ENCODE data around the gene BNIP3.

BNIP3 gene

GRCh38 chr10:131949041-131949862, 32.5 kb downstream of the BNIP3 start:
- DNase-seq, result no peak

DNA sequence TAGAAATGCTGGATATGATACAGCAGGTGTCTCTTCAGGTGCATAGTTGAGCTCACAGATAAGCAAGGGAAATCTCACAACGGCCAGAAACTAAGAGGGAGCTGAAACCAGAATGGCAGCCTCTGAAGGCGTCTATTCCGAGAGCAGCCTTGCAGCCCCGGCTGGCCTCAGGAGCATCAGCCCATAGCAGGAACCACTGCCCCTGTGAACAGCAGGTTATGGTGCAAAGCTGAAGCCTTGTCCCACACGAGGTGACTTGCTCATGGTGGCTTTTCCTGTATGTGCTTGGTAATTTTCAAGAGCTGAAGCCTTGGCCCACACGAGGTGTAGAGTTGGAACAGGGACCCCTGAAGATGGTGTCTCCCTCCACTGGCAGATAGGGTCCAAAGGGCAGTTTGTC, 33.2 kb downstream of the BNIP3 start:
- no peak for DNase-seq

- no peak for DNase-seq
Measured at GRCh38 chr10:131947631-131948347, 33.9 kb downstream of the BNIP3 start.

DNA sequence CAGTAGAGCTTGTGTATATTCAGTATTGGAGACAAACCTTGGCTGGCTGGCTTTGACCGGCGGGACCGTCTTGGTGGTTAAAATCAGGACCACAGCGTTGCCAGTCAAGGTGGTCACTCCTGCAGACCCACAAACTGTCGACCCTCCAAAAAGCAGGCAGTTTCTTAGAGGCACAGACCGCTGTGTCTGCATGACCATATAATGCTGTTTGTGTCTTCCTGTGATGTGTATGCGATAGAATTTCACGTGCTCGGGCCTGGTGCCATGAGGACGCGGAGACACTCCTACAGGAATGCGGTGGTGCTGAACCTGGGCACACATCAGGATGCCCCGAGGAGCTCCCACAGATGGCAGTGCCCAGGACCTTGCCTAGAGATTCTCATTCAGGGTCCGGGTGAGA, 34.8 kb downstream of the BNIP3 start:
- no peak for DNase-seq

DNA sequence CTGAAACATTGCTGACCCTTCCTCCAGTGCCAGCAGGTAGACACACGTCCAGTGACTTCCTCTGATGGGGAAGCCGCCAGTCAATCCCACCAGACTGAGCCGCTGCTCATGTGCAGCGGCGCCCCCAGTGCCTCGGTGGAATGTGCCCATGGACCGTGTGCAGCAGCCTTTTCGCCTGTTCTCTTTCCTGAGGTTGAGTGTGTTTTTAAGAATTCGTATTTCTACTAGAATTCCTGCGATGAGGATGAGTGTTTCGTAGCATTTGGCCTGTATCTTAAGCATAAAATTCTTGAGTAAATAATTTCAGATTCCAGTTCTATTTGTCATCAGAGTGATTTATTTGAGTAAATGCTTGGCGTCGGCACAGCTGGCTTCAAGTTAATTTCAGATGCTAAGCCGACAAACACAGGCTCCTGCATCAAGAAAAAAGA, 35.4 kb downstream of the BNIP3 start:
- DNase-seq, result no peak

DNA sequence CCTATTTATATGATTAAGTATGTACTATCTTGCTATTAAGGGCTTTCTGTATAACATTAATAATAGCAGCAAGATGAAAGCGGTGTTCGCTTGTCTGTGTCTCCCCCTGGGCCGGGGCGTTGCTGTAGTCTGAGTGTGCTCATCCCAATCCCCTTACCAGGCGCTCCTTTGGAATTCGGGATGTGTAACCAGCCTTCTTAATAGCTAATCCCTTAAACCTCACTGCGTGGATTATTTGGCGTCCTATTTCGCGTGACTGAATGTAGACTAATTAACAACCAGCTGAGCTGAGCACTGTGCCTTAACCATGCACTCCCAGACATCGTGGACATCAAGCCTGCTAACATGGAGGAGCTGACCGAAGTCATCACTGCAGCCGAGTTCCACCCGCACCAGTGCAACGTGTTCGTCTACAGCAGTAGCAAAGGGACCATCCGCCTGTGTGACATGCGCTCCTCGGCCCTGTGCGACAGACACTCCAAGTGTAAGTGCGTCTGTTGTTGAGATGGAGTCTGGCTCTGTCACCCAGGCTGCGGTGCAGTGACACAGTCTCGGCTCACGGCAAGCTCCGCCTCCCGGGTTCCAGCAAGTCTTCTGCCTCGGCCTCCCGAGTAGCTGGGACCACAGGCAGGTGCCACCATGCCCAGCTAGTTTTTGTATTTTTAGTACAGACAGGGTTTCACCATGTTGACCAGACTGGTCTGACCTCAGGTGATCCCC, 36.6 kb downstream of the BNIP3 start:
- no peak for DNase-seq

DNA sequence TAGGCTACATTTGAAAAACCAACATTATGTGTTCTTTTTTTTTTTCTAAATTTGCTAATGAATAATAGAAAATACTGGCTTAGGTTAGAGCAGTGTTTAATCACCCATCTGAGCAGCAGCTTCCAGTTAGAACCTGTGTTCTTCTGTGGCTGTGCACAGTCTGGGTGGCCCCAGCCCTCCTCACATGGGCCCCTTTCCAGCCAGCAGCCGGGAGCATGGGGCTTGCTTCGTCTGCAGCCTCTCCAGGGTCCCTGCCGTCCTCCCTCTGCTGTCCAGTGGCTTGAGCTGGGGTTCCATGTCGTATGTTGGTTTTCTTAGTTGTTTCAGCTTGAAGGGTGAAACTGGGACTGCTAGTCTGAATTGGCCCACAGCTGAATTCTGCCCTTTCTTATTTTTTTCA, 37.3 kb downstream of the BNIP3 start:
- DNase-seq, result no peak

- DNase-seq, result no peak
Measured at GRCh38 chr10:131943021-131943814, 38.5 kb downstream of the BNIP3 start.

DNA sequence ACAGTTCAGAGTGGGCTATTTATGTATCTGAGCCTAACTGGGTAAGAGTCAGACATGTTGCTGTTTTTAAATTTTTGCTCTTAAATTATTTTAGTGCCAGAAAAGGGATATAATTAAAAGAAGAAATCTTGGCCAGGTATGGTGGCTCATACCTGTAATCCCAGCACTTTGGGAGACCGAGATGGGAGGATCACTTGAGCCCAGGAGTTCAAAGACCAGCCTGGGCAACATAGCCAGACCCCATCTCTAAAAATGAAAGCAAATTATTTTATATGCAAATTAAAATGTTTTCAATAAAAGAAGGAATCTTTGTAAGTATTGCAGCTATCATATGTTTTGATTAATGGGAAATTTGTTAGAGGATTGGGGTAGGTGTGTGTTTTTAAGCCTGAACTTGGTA, 39.3 kb downstream of the BNIP3 start:
- no peak for DNase-seq

DNA sequence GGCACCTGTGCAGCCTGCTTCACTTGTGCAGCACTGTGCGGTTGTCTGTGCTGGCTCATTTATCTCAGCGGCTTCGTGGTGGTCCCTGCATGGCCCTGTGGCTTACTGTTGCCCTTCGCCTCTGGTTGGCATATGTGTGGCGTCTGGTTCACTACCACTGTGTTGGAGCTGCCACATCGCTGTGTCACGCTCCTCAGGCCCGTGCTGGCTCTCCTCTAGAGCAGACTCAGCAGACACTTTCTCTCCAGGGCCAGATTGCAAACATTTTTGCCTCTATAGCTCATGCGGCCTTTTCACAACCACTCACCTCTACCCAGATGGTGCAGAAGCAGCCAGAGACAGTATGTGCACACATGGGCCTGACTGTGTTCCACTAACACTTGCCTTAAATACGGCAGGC, 43.0 kb downstream of the BNIP3 start:
- no peak for DNase-seq

- DNase-seq, result no peak
Measured at GRCh38 chr10:131937836-131938235, 43.9 kb downstream of the BNIP3 start.

GRCh38 chr10:131936736-131937135, 45.0 kb downstream of the BNIP3 start:
- DNase-seq, result no peak

DNA sequence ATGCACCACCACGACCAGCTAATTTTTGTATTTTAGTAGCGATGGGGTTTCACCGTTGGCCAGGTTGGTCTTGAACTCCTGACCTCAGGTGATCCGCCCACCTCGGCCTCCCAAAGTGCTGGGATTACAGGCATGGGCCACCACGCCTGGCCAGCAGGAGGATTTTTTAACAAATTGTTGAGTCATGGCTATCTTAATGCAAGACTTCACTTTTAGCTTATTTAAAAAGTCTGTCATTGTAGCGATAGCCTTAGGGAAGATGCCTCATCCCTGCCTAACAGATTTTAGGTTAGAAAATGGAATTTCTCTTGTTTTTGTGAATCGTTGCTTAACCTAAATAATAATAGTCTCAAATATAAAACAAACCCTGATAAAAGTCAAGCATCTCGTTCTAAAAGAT, 45.4 kb downstream of the BNIP3 start:
- DNase-seq, result no peak

GRCh38 chr10:131935260-131935659, 46.5 kb downstream of the BNIP3 start:
- no peak for DNase-seq

- no peak for DNase-seq
Measured at GRCh38 chr10:131934769-131935168, 47.0 kb downstream of the BNIP3 start.

DNA sequence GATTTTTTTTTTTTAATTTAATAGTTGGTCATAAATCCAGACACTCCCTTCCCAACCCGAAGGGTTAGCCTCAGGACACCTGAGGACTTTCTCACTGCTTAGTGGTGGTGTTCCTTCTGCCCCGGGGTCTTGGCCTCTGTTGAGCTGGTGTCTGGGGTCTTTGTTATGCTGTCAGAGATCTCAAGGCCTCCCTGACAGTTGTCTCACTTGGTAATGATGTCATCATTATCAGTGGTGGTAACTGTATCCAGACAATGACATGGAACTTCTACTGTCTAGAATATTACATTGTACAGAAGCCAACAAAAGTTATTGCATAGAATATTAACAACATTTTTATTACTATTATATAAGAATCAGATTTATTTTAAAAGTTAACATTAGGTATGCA, 48.0 kb downstream of the BNIP3 start:
- DNase-seq, result no peak

GRCh38 chr10:131933016-131933695, 48.6 kb downstream of the BNIP3 start:
- DNase-seq, result no peak

DNA sequence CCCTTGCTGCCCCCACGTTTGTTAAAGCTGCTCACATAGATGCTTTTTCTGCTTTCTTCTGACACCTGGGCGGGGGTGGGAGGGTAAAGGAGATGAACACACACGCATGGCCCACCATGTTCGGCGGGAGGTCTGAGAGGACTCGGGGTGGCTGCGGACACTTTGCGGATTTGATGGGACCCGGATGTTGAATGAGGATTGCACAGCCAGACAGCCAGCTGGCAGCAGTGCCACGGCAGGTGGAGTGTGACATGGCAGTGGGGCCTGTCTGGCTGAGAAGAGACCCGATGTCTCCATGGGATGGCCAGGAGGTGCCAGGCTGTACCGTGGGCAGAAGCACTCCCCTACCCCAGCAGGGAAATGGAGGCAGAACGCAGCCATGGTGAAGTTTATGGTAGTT, 49.7 kb downstream of the BNIP3 start:
- DNase-seq, result no peak

DNA sequence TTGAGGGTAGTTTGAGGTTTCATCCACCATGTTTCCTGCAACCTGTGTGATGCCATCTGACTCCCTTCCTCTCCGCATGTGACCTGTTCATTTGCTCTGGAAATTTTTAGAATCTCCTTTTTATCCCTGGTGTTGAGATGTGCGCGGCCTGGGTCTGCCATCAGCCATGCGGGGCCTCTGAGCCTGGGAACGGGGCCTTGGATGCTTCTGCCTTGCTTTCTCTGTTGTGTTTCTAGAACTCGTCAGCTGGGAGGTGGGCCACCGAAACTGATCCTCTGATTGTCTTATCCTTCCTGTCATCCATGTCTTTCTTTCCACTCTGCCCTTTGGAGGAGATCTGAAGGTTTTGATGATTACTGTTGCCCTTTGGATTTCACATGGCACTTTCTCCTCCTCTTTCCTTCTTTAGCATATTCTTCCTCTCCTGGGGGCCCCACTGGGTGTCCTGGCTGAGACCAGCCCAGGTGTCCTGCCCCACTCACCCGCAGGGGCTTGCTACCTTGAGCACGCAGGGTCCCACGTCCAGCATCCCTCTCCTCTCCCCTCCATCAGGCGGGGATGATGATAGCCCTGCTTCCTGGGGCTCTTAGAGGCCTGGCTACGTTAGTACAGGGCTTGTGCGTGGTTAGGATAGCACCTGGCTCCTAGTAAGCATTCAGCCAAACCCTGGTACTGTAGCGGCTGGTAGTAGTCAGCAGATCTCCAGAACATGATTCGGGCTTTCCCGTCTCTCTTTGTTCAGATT, 51.0 kb downstream of the BNIP3 start:
- no peak for DNase-seq

- no peak for DNase-seq
Measured at GRCh38 chr10:131930150-131930549, 51.6 kb downstream of the BNIP3 start.

- DNase-seq, result no peak
Measured at GRCh38 chr10:131929122-131929845, 52.4 kb downstream of the BNIP3 start.

Data from activated CD4-positive, alpha-beta T cell treated with anti-CD3 and anti-CD28 coated beads for 4 hours (primary cell).